ENCODE results near the gene SOS2.
A peak's percentile ranks its signal among the peaks of the same experiment; 100 is the strongest.
"Not testable (repeated sequence)": the region's sequence is repeated elsewhere in the genome, so short reads cannot be mapped to it uniquely, and the experiment has no call there.

Gene SOS2

GRCh38 chr14:50083467-50084337 is 147.7 kb downstream of the SOS2 start:
- peak; percentile 45 to 53 for DNase-seq

GRCh38 chr14:50082784-50083466 is 148.5 kb downstream of the SOS2 start:
- peak; percentile 75 to 82 for DNase-seq

- DNase-seq = peak; percentile 46 to 47
Measured at GRCh38 chr14:50082308-50082742, 149.1 kb downstream of the SOS2 start.

- not testable (repeated sequence) for DNase-seq
Measured at GRCh38 chr14:50079103-50079502, 152.3 kb downstream of the SOS2 start.

- DNase-seq = not testable (repeated sequence)
Measured at GRCh38 chr14:50073663-50074062, 157.7 kb downstream of the SOS2 start.

GRCh38 chr14:50072395-50072794 is 159.0 kb downstream of the SOS2 start:
- no peak for DNase-seq

- no peak for DNase-seq
Measured at GRCh38 chr14:50070840-50071548, 160.4 kb downstream of the SOS2 start.

- DNase-seq = no peak
Measured at GRCh38 chr14:50070230-50070629, 161.1 kb downstream of the SOS2 start.

GRCh38 chr14:50069325-50069724 is 162.1 kb downstream of the SOS2 start:
- no peak for DNase-seq

GRCh38 chr14:50068496-50068895 is 162.9 kb downstream of the SOS2 start:
- DNase-seq = no peak

- no peak for DNase-seq
Measured at GRCh38 chr14:50067723-50068495, 163.5 kb downstream of the SOS2 start.
